NCI-H748 (cell line): ENCODE data around the gene MPV17.
"Not testable (repeated sequence)": the region's sequence is repeated elsewhere in the genome, so short reads cannot be mapped to it uniquely, and the experiment has no call there.

ENCODE experiments used
- DNase-seq: peaks from one replicate; lab custom pipeline; 2025; ENCODE audit not compliant: unreplicated experiment; lab: John Stamatoyannopoulos, UW

Gene MPV17, protein sequence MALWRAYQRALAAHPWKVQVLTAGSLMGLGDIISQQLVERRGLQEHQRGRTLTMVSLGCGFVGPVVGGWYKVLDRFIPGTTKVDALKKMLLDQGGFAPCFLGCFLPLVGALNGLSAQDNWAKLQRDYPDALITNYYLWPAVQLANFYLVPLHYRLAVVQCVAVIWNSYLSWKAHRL

DNA sequence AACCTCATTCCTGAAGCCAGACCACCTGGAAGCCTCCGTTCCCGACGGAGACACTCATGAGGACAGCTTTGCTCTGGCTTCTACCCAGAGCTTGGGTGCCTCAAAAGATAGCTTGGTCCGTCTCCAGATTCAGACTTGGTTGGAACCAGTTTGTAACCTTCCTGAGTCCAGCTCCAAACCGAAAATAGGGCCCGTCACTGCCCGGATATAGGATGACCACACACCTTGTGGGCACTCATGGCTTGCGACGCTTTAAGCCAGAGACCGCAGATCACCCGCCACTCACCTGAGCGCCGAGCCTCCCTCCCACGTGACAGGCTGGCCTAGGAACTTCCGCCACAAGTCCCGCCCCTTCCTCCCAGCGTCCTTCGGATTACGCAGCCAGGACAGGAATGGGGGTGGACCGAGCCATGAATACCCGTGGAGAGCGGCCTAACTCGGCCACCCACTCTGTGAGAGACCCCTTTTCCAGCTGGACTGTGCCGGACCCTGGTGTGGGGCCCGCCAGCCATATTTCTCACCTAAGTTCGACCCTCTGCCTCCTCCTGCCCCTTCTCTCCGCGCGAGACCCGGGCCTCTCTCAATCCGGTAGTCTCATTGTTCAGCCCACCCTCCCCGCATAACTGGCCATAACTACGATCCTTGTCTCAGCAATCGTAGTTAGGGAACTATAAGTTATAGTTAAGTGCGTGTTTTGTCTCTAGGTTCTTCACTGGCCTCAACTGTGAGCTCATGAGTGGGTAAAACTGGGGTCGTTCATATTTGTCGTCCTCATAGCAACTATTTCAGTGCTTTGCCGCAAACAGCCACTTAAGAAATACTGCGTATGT lies at the start of gene MPV17:
Gene MPV17, minus strand, starts transcription at position 332 of the 830 bp plus-strand sequence. CDS start 580 bp downstream, outside the sequence.
- peak; percentile 93 for DNase-seq

DNA sequence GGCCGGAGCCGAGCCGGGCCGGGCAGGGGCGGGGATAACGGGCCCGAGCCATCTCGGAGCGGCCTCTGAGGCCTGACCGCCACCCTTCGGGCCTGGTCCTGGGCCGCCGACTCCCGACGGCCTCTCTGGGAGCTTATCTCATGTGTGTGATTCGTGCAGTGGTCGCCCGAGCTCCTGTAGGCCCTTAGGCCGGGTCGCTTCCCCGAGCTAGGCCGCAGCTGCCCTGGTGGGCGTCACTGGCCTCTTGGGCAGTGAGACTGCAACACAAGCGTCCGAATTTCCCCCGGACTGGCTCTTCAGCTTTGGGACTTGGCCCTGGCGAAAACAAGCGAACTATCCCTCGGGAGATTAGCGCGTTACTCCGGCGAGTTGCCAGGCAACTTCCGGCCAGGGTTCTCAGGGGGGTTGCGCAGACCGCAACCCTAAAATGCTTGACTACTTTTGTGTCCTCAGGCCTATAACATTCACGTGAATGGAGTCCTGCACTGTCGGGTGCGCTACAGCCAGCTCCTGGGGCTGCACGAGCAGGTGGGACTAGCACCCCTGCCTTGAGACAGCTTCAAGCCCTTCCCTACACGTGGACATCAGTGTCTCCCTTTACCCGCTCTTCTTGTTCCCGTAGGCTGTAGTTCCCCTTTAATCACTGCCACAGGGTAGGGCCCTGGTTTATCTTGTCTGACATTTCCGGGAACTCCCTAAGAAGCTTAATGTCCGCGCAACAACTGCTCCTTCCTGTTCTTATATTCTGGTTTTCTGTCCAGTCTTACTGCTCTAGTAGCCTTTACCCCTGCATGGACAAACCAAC lies 48.1 kb upstream of the MPV17 start:
- DNase-seq = peak; percentile 48

DNA sequence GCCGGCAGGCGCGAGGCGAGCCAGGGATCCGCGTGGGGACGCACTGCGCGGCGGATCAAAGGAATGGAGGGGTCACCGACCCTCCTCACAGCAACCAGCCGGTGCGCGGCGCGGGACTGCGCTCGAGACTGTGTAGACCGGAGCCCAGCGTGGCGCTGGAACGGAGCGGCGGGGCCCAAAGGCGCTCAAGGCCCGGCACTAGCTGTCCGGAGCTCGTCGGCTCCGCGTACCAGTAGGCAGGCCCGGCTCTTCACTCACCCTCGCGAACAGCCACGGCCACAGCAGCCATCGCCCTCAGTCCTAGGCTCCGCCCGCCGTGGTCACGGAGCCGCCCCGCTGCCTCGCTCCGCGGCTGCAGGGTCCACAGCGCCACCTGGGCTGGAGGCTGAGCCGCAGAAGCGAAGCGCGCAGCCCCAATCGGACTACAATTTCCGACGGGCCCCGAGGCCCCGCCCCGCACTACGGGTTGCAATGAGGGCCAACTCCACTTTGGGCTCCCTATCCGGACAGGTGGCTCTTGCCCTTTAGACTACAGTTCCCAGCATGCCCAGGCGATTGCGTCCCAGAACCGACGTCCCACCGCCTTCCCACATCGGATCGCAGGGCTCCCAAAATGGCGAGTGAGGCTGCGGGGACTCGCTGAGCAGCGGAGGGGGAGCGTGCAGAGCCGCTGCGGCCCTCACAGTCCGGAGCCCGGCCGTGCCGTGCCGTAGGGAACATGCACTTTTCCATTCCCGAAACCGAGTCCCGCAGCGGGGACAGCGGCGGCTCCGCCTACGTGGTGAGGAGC lies 47.3 kb upstream of the MPV17 start, which contains the start of the genes EIF2B4 and SNX17:
Gene EIF2B4, minus strand, starts transcription at position 313 of the 790 bp plus-strand sequence. Its CDS starts 24 bp downstream, at position 289.
Gene SNX17, plus strand, starts transcription at position 591 of the 790 bp plus-strand sequence. Its CDS starts 128 bp downstream, at position 719.
- DNase-seq = peak; percentile 99

DNA sequence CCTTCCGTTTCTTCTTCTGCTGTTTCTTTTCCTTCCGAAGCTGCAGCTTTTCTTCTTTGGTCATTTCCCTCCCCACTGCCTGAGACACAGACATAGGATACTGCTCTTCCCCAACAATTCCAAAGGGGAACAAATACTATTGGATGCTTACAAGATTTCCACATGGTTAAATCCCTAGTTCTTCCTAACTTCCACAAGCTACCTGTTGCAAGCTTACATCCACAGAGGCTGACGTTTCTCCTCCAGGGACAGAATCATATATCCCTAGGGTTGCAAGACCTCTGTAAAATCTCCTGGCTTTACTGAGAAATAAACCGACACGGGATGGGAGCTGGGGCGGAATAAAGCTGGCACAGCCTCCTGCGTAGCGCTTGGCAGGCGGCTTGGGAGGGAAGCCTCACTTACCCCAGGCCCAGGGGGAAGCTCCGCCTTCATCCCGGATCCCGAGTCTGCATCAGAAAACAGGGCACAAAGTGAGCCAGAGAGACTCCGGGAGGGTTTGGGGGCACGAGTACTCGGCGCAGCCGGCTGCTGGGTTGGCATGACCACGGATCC lies 46.7 kb upstream of the MPV17 start:
- peak; percentile 80 for DNase-seq

DNA sequence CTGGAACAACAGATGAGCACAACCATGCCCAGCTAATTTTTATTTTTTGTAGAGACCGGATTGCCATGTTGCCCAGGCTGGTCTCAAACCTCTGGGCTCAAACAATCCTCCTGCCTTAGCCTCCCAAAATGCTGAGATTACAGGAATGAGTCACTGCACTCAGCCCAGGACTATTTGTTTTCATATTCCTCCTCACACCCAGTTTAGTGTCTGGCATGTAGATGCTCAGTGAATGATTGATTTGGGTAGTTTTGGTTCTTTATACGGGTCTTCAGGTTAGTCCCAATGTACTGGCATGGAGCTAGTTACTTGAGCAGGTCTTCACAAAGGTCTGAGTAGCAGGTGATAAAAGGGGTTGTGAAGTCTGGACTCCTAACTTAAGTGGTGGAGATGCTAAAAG lies 41.0 kb upstream of the MPV17 start:
- DNase-seq = no peak

DNA sequence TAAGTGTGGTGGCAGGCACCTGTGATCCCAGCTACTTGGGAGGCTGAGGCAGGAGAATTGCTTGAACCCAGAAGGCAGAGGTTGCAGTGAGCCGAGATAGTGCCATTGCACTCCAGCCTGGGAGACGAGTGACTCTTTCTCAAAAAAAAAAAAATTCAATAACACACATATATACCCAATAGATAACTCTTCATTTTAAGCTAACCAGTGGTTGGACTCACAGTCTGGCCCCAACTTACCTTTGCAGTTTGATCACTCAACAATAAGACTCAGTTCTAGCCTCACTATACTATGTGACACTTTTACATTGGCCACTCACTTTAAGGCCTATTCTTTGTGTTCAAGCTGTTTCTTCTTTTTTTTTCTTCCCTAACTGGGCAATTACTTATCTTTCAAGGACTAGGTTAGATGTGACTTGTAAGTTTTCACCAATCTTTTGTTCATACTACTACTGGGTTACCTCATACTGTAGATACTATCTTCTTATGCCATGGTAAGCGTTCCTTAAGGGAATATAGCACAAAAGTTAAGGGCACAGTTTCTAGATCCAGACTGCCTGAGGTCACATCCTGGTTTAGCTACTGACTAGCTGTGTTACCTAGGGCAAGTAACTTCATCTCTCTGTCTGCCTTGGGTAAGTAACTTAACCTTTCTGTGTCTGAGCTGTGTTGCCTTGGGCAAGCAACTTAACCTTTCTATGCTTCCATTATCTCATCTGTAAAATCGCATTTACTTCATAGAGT lies 40.0 kb upstream of the MPV17 start:
- DNase-seq = no peak

DNA sequence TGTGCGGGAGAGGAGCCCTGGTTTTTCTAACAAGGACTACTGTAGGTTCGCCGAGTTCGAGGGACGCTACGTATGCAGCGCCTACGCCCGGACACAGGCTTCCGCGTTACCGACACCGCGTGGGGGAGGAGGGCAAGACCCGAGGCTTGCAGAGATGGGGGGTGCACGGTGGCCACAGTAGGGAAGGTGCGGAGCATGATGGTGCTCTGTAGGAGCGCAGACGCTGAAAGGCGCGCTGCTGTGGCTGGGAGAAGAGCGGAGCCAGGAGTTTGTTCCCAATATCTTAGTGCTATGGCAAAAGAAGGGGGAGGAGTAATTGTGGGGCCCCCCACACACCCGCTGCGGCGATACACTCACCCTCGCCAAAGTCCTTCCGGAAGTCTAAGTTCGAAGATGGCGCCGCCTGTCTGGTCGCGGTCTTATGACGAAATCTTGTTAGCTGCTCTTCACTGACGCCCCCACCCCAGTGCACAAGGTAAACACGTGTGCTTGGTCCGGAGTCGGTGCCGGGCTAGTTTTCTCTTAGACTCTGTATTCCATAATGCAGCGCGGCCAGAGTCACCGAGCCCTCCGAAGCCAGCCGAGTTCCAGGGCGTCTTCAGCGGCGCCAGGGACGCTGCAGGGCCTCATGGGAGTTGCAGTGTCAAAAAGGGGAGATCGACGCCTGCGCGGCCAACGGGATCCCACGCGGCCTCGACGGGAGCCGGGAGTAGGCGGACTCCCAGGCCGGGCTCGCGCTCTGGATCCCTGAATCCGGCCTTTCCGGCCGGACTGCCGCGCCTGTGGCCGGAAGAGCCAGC lies 33.7 kb upstream of the MPV17 start, which contains the start of gene GTF3C2:
Gene GTF3C2, minus strand, starts transcription at position 383 of the 800 bp plus-strand sequence. CDS start 13,210 bp downstream, outside the sequence.
- DNase-seq = peak; percentile 99

DNA sequence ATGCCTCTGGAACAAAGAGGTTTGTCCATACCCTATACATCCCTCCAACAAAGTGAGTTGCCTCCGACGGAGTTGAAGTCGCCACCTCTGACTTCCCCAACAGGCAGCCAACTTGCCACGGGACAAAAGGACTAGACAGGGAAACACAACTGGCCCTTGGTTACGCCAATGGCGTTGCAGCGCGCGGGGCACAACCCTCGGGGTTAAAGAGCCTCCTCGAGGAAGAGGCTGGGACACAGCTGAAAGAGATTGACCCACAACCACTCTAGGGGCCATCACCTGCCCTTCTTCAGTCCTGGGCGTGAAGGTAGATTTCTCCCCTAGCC lies 33.1 kb upstream of the MPV17 start:
- peak; percentile 73 for DNase-seq

DNA sequence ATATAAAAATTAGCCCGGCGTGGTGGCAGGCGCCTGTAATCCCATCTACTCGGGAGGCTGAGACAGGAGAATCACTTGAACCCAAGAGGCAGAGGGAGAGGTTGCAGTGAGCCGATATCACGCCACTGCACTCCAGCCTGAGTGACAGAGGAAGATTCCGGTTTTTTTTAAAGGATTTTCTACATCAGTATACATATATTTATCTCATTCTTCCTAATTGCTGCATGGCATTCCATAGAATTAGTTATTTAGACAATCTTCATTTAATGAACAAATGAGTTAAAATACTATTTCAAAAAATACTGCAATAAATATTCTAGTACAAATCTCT lies 31.7 kb upstream of the MPV17 start:
- no peak for DNase-seq

DNA sequence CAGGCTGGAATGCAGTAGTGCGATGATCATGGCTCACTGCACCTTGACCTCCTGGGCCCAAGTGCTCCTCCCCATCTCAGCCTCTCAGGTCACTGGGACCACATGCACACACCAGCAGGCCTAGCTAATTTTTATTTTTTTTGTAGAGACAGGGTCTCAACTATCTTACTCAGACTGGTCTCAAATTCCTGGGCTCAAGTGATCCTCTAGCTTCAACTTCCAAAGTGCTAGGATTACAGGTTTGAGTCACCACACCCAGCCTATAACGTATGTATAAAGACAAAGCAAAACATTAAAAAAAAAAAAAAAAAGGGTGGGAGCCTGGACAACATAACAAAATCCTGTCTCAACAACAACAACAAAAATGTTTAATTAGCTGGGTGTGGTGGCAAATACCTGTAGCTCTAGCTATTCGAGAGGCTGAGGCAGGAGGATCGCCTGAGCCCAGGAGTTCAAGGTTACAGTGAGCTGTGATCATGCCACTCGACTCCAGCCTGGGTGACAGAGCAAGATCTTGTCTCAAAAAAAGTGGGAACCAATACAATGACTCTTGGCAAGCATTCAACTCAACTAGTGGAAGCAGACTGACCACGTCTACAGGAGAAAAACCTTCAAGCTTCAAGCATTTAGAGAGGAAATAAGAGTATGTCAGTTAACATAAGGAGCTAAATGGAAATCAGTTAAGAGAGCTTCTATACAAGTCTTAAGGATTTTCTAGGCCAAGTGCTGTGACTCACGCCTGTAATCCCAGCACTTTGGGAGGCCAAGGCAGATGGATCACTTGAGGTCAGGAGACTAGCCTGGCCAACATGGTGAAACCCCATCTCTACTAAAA lies 31.1 kb upstream of the MPV17 start:
- no peak for DNase-seq

DNA sequence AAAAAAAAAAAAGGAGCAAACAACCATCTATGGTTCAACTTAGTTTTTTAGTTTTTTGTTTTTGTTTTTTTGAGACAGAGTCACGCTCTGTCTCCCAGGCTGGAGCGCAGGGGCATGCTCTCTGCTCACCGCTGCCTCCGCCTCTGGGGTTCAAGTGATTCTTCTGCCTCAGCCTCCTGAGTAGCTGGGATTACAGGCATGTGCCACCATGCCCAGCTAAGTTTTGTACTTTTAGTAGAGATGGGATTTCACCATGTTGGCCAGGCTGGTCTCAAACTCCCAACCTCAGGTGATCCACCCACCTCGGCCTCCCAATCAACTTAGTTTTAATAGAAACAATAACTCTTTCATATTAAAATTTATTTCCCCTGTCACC lies 30.5 kb upstream of the MPV17 start:
- not testable (repeated sequence) for DNase-seq

DNA sequence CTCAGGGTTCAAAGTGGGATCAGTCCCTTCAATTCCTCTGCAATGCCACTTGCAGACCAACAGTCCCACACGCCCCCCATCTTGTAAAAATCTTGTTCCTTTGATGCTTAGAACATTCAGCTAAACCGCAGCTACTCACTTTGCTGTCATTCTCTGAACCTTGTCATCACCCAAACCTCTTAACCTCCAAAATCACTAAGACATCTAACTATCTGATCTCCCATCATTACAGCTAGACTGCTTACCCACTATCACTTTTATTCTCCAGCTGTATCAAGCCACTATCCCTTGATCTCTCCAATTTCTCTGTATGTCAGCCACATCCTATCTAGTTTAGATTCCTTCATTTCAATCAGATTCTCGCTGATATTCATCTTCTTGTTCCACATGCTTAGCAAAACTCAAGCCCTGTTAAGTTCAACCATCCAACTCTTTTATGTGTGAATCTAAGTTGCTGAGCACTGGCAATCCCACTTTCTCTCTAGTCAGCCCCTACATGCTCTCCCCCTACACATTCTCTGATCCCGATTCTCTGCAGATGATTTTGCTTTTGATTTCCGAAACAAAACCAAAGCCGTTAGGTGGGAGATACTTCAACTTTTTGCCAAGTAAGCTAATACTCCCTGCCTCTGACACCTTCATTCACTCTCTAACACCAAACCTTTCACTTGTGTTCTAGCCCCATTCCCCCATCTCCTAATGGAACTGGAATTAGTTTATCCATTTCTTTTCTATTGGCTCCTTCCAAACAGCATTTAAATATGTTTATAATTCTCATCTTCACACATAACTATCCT lies 29.1 kb upstream of the MPV17 start:
- no peak for DNase-seq

DNA sequence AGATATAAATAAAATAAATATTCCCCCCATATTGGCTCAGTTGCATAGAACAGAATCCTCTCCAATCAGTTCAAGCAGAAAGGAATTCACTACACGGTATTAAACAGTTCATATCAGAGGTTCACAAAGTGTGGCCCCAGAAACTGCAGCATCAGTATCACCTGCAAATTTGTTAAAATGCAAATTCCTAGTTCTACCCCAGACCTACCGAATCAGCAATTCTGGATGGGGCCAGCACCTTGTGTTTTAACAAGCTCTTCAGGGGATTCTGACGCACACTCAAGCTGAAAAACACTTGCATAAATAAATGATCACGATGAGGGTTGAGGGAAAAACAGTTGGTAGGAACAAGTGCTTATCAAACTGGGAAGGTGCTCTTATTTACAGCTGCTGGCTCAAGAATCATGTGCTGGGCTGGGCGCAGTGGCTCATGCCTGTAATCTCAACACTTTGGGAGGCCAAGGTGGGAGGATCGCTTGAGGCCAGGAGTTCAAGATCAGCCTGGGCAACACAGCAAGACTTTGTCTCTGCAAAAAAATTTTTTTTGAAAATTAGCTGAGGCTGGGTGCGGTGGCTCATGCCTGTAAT lies 27.3 kb upstream of the MPV17 start:
- no peak for DNase-seq

DNA sequence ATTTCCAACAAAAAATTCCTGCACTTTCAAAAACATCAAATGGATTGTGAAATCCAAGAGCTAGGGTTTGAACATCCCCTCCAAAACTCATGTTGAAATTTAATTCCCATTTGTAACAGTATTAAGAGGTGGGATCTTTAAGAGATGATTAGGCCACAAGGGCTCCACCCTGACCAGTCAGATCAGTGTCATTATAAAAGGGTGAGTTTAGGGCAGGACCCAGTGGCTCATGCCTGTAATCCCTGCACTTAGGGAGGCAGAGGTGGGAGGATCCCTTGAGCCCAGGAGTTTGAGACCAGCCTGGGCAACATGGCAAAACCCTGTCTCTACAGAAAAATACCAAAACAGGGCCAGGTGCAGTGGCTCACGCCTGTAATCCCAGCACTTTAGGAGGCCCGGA lies 24.7 kb upstream of the MPV17 start:
- DNase-seq = no peak

DNA sequence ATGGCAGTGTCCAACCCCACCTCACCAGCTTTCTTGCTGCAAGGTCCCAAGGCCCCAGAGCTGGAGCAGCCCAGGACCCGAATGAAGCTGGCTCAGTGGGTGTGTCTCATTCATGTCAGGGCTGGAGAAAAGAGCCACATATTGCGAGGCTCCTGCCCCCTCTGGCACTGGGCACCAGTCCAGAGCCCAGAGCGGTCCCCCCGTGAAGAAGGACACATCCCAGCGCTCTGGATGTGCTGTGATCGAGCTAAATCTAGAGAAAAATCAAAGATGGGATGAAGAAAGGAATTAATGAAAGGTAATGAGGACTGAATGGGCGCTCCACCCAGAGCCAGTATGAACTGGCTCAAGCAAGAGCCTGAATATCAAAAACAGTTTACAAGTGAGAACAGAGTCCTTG lies 13.3 kb upstream of the MPV17 start:
- no peak for DNase-seq

DNA sequence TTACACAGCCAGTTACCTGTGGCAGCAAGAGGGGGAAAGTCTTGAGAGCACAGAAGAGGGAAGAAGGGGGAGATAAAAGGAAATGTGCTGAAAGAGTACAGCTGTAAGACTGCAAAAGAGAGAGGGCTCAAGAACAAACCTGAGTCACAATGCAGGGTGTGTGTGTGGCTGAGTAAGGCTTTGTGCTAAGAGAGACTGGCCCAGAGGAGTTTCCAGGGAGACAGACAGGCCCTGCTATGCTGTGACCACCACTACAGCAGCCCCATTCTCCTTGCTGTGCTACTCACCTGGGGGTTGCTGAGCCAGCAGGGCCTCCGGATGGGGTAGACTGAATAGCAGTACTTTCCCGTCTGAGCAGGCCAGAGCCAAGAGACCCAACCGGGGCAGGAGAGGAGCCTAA lies 12.4 kb upstream of the MPV17 start:
- DNase-seq = no peak

DNA sequence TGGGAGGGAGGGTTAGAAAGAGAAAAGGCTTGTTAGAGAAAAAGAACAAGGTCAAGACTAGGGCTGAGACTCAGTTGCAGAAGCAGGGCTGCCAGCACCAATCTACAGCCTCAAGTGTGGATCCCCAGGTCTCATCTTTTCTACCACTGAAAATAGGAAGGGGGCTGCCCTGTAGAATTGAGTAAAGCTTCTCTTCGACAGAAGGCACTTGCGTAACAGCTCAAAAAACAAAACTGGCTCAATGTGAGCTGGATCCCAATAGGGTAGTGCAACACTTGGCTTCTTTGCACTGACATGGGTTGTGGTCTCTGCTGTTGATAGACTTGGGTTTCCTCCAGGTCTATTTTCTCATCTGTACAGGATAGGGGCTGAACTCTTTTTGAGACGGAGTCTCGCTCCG lies 1.8 kb upstream of the MPV17 start:
- DNase-seq = no peak
